GM10266 (cell line): Measurements from ENCODE around the gene SCAF8.
"Not testable (repeated sequence)": the region's sequence is repeated elsewhere in the genome, so short reads cannot be mapped to it uniquely, and the experiment has no call there.

Source experiments
- DNase-seq: peaks from one replicate; pipeline ENCODE4 v3.0.0; 2012; ENCODE audit errors: extremely low spot score
- CTCF ChIP-seq: IDR thresholded peaks from 2 replicates; pipeline ENCODE4 v1.5.1; 2012; ENCODE audit warnings: mild to moderate bottlenecking, low read depth; ENCODE audit not compliant: control insufficient read depth, insufficient read depth; ENCODE audit errors: missing control alignments

SCAF8 gene

GRCh38 chr6:154800338-154800737, 67.1 kb downstream of the SCAF8 start:
- peak; percentile 25 for DNase-seq
- TF ChIP-seq CTCF = no peak

- DNase-seq = peak; percentile 38
- TF ChIP-seq CTCF = peak; percentile 33
These were observed 72.2 kb downstream of the SCAF8 start for GRCh38 chr6:154805288-154805911.

DNA sequence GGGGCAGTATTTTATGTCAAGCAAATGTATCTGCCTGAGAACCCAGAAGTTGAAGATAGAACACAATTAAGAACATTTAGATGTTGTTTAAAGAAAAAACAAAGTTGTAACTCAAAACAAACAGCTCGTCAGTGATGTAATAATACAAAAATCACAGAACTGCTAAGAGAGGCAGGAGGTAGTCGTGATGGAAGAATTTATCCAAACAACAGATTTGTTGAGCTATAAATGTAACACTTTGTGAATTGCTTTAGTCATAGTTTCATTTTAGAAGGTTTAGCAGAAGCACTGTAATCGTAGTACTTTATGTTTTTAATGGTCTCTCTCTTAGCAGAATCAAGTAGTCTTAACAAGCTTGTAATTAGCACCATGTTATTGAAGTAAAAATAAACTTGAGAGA, 73.6 kb downstream of the SCAF8 start:
- DNase-seq = no peak

DNA sequence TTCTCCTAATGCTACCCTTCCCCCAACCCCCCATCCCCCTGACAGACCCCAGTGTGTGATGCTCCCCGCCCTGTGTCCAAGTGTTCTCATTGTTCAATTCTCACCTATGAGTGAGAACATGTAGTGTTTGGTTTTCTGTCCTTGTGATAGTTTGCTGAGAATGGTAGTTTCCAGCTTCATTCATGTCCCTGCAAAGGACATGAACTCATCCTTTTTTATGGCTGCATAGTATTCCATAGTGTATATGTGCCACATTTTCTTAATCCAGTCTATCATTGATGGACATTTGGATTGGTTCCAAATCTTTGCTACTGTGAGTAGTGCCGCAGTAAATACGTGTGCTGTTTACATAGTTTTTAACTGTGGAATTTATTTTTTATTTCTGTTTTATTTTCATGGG, 78.4 kb downstream of the SCAF8 start:
- DNase-seq = not testable (repeated sequence)

More for the DNA sequence above, 73.6 kb downstream of the SCAF8 start:
- no peak for TF ChIP-seq CTCF

DNA sequence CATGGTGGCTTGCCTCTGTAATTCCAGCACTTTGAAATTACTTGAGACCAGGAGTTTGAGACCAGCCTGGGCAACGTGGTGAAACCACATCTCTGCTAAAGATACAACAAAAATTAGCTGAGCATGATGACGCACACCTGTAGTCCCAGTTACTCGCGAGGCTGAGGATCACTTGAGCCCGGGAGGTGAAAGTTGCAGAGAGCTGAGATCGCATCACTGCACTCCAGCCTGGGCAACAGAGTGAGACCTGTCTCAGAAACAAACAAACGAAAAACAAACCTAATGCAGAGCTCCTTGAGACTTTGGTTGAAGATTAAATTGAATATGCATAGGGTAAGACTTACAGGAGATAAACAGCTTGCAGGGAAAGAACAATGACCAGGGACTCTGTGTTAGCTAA, 80.8 kb downstream of the SCAF8 start:
- no peak for DNase-seq
- TF ChIP-seq CTCF = no peak

DNA sequence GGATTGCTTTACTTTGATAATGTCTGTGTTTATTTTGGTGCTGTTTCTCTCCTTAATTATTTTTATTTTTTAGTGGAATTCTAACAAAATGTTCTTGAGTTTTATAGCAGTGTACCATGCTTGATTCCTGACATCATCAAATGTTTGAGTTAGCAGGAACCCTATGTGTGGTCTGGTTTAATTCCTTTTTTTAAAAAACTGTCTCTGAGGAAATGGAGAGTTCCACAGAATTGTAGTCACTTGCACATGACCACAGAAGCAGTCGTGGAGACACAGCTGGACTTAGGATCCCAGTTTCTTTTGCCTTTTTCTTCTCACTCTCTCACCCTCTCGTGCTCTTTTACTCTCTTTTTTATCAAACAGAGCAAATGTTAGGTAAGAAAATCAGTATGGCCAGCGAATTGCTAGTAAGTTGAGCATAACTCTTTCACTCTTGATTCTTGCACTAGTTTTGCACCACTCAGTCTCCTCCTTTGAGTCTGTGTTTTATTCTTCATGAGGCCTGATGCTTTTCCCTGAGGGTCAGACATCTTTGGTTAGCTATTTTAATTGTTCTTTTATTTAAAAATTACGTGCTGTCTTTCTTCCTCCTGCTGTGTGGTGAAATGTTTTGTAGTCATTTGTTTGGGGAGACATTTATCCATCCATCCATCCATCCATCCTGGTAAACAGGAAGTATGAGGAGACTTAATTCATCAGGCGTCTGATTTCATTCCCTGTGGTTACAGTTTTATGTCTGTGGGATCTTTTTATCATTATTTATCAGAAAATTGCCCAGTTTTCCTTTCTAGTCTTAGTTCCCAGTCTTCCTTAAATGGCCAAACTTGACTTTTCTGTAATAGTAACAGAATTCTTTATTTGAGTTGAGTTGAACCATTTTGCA, 83.0 kb downstream of the SCAF8 start:
- no peak for DNase-seq
- TF ChIP-seq CTCF = no peak

GRCh38 chr6:154821099-154821498, 87.9 kb downstream of the SCAF8 start:
- DNase-seq = no peak
- TF ChIP-seq CTCF = no peak
